ENCODE data around the gene SLC5A1.

Gene SLC5A1

DNA sequence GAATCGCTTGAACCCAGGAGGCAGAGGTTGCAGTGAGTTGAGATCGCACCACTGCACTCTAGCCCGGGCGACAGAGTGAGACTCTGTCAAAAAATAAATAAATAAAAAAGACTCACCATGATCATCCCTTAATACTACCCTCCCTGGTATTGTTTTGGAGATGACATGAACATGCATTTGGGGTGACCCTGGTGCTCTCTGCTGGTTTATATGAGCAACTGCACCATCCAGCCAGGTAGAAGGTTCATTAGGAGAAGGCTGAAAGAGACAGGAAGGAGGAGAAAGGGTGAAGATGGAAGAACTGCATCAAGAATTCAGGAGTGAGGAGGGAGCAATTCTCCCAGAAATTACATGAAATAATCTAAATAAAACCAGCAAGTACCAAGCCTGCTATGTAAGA, 37.8 kb downstream of the SLC5A1 start:
- Histone ChIP-seq H3K9me3 (ENCODE audit: control insufficient read depth in 1 of 2, low read length in 2 of 2) (no peaks in the 10 kb centered on the region), H3K27ac (ENCODE audit: low read depth, low read length) (no peak overlapping the region), H3K36me3 (ENCODE audit: control insufficient read depth in 1 of 2, insufficient read depth in 2 of 2, low read length in 2 of 2) (peaks cover 21 to 28% of the 10 kb centered on the region in 2 donors), H3K4me3 (ENCODE audit: low read depth in 1 of 2, low read length in 2 of 2) (no peak overlapping the region), H3K4me1 (ENCODE audit: control insufficient read depth in 1 of 2, insufficient read depth in 2 of 2, low read length in 2 of 2) (peaks cover 37 to 47% of the 10 kb centered on the region in 2 donors), H3K9ac (ENCODE audit: low read depth in 1 of 2, low read length in 2 of 2) (no peak overlapping the region), H3K27me3 (ENCODE audit: control insufficient read depth in 1 of 2, insufficient read depth in 2 of 2, low read length in 2 of 2) (no peaks in the 10 kb centered on the region)

DNA sequence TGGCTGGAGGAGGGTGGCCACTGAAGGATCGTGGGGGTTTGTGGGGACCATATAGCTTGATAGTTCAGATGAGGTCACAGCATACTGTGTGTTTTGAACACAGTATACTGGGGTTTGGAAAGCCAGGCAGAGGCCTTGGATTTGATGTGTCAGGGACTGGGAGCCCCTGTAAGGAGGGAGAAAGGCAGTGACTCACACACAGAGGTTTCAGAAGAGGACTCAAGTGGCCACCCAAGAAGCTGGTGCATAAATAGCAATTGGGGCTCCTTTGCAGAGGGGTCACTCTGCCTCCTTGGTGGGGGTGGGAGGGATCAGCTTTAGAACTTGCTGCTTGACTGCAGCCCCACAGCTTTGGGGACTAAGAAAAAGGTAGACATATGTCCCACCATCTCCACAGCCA, 39.3 kb downstream of the SLC5A1 start:
- peaks cover 24 to 32% of the 10 kb centered on the region in 2 donors for H3K4me1 ChIP-seq (ENCODE audit: control insufficient read depth in 1 of 2, insufficient read depth in 2 of 2, low read length in 2 of 2)
- H3K27me3 ChIP-seq (ENCODE audit: control insufficient read depth in 1 of 2, insufficient read depth in 2 of 2, low read length in 2 of 2) = no peaks in the 10 kb centered on the region
- H3K27ac ChIP-seq (ENCODE audit: low read depth, low read length) = no peak overlapping the region
- no peak overlapping the region for H3K4me3 ChIP-seq (ENCODE audit: low read depth in 1 of 2, low read length in 2 of 2)
- no peaks in the 10 kb centered on the region for H3K9me3 ChIP-seq (ENCODE audit: control insufficient read depth in 1 of 2, low read length in 2 of 2)
- peaks cover 21 to 33% of the 10 kb centered on the region in 2 donors for H3K36me3 ChIP-seq (ENCODE audit: control insufficient read depth in 1 of 2, insufficient read depth in 2 of 2, low read length in 2 of 2)
- H3K9ac ChIP-seq (ENCODE audit: low read depth in 1 of 2, low read length in 2 of 2) = no peak overlapping the region

DNA sequence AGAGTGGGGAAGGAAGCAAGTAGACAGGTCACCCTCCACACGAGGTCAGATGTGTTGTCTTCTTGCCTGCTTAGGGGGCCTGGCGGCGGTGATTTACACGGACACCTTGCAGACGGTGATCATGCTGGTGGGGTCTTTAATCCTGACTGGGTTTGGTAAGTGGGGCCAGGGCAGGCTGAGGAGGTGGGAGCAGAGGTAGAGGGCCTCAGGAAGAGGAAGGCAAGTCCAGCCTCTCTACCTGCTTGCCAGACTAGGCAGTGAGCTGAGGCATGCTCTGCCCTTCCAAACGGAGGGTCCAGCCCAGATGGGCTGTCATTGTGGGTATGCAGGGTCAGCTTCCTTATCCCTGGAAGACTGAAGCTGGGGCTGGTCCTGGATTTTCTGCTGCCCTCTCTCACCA, 39.9 kb downstream of the SLC5A1 start:
- Histone ChIP-seq H3K27me3 (ENCODE audit: control insufficient read depth in 1 of 2, insufficient read depth in 2 of 2, low read length in 2 of 2) (no peaks in the 10 kb centered on the region), H3K9me3 (ENCODE audit: control insufficient read depth in 1 of 2, low read length in 2 of 2) (no peaks in the 10 kb centered on the region), H3K36me3 (ENCODE audit: control insufficient read depth in 1 of 2, insufficient read depth in 2 of 2, low read length in 2 of 2) (peaks cover 21 to 36% of the 10 kb centered on the region in 2 donors), H3K4me1 (ENCODE audit: control insufficient read depth in 1 of 2, insufficient read depth in 2 of 2, low read length in 2 of 2) (peaks cover 21 to 36% of the 10 kb centered on the region in 2 donors), H3K27ac (ENCODE audit: low read depth, low read length) (no peak overlapping the region), H3K9ac (ENCODE audit: low read depth in 1 of 2, low read length in 2 of 2) (no peak overlapping the region), H3K4me3 (ENCODE audit: low read depth in 1 of 2, low read length in 2 of 2) (no peak overlapping the region)

DNA sequence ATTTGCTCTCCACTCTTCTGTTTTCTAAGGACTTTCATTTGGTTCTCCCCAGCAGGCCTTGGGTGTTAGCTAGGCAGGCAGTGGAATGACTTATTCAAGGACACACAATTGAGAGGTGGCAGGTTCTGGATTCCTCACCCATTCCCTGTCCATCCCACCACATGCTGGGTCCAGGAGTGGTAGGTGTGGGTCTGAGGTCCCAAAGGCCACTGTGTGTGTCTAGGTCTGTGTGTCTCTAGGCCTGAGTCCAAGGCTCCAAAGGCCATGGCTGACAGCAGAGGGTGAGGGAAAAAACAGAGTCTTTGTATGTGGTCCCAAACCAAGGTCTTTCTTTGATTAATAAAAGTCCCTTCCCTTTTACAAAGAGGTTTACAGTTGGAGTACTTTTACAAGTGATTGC, 40.8 kb downstream of the SLC5A1 start:
- Histone ChIP-seq H3K27me3 (ENCODE audit: control insufficient read depth in 1 of 2, insufficient read depth in 2 of 2, low read length in 2 of 2) (no peaks in the 10 kb centered on the region), H3K9ac (ENCODE audit: low read depth in 1 of 2, low read length in 2 of 2) (no peak overlapping the region), H3K27ac (ENCODE audit: low read depth, low read length) (no peak overlapping the region), H3K4me3 (ENCODE audit: low read depth in 1 of 2, low read length in 2 of 2) (no peak overlapping the region), H3K4me1 (ENCODE audit: control insufficient read depth in 1 of 2, insufficient read depth in 2 of 2, low read length in 2 of 2) (peaks cover 17 to 37% of the 10 kb centered on the region in 2 donors), H3K36me3 (ENCODE audit: control insufficient read depth in 1 of 2, insufficient read depth in 2 of 2, low read length in 2 of 2) (peaks cover 24 to 40% of the 10 kb centered on the region in 2 donors), H3K9me3 (ENCODE audit: control insufficient read depth in 1 of 2, low read length in 2 of 2) (no peaks in the 10 kb centered on the region)

DNA sequence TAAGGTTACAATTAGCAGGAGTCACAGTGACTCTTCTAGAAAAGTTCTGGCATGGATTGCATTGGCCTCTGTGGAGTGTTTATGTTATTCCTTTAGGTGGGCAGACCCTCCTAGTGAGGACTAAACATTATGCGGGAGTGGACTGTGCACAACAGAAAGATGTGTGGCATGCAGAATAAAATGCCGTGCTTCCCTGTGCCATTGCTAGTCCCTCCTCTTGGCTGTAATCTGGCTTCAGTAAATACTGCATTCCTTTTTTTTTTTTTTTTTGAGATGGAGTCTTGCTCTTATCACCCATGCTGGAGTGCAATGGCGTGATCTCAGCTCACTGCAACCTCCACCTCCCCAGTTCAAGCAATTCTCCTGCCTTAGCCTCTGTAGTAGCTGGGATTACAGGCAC, 45.0 kb downstream of the SLC5A1 start:
- no peak overlapping the region for H3K4me3 ChIP-seq (ENCODE audit: low read depth in 1 of 2, low read length in 2 of 2)
- H3K36me3 ChIP-seq (ENCODE audit: control insufficient read depth in 1 of 2, insufficient read depth in 2 of 2, low read length in 2 of 2) = peaks cover 21 to 36% of the 10 kb centered on the region in 2 donors
- H3K27me3 ChIP-seq (ENCODE audit: control insufficient read depth in 1 of 2, insufficient read depth in 2 of 2, low read length in 2 of 2) = no peaks in the 10 kb centered on the region
- H3K4me1 ChIP-seq (ENCODE audit: control insufficient read depth in 1 of 2, insufficient read depth in 2 of 2, low read length in 2 of 2) = peaks cover 1 to 6% of the 10 kb centered on the region in 2 donors
- no peaks in the 10 kb centered on the region for H3K9me3 ChIP-seq (ENCODE audit: control insufficient read depth in 1 of 2, low read length in 2 of 2)
- no peak overlapping the region for H3K27ac ChIP-seq (ENCODE audit: low read depth, low read length)
- no peak overlapping the region for H3K9ac ChIP-seq (ENCODE audit: low read depth in 1 of 2, low read length in 2 of 2)

DNA sequence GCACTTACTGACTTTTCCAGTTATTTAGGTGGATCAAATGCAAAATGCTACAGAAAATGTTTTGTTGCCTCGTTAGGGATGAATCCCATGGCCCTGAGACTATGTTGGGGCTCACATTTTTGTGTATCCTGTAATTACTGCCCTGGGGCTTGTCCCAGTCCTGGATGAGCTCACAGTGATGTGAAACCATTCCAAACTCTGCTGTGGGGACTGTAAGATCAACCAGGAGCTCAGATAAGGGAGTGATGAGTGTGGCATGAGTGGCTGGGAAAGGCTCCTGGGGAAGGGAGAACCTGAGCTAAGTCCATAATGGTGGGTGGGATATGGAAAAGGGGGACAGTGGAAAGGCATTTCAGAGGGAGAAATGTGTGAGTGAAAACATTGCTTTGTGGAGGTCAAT, 54.0 kb downstream of the SLC5A1 start:
- Histone ChIP-seq H3K36me3 (ENCODE audit: control insufficient read depth in 1 of 2, insufficient read depth in 2 of 2, low read length in 2 of 2) (peaks cover 34 to 70% of the 10 kb centered on the region in 2 donors), H3K9me3 (ENCODE audit: control insufficient read depth in 1 of 2, low read length in 2 of 2) (no peaks in the 10 kb centered on the region), H3K27me3 (ENCODE audit: control insufficient read depth in 1 of 2, insufficient read depth in 2 of 2, low read length in 2 of 2) (no peaks in the 10 kb centered on the region), H3K4me3 (ENCODE audit: low read depth in 1 of 2, low read length in 2 of 2) (no peak overlapping the region), H3K4me1 (ENCODE audit: control insufficient read depth in 1 of 2, insufficient read depth in 2 of 2, low read length in 2 of 2) (no peaks in the 10 kb centered on the region), H3K27ac (ENCODE audit: low read depth, low read length) (no peak overlapping the region), H3K9ac (ENCODE audit: low read depth in 1 of 2, low read length in 2 of 2) (no peak overlapping the region)

DNA sequence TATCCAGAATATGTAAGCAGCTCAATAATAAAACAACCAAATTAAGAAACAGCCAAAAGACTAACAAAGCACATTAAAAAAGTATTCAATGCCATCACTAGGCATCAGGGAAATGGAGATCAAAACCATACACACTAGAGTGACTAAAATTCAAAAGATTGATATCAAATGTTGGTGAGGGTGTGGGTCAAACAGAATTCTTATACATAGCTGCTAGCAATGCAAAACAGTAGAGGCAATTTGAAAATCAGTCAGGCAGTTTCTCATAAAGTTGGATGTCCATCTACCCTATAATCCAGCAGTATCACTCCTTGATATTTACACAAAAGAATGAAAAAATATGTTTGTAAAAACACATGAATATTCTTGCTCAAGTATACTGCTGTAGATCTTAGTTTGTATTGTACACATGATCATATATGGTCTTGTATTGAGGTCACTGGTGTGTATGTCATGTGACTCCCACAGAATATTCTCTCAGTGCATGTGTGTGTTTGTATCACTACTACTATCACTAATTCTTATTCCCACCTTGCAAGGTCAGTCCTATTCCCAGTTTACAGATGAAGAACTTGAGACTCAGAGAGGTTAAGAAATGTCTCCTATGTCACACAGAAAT, 54.9 kb downstream of the SLC5A1 start:
- Histone ChIP-seq H3K36me3 (ENCODE audit: control insufficient read depth in 1 of 2, insufficient read depth in 2 of 2, low read length in 2 of 2) (peaks cover 34 to 75% of the 10 kb centered on the region in 2 donors), H3K27ac (ENCODE audit: low read depth, low read length) (no peak overlapping the region), H3K4me1 (ENCODE audit: control insufficient read depth in 1 of 2, insufficient read depth in 2 of 2, low read length in 2 of 2) (no peaks in the 10 kb centered on the region), H3K27me3 (ENCODE audit: control insufficient read depth in 1 of 2, insufficient read depth in 2 of 2, low read length in 2 of 2) (no peaks in the 10 kb centered on the region), H3K4me3 (ENCODE audit: low read depth in 1 of 2, low read length in 2 of 2) (no peak overlapping the region), H3K9me3 (ENCODE audit: control insufficient read depth in 1 of 2, low read length in 2 of 2) (no peaks in the 10 kb centered on the region), H3K9ac (ENCODE audit: low read depth in 1 of 2, low read length in 2 of 2) (no peak overlapping the region)

DNA sequence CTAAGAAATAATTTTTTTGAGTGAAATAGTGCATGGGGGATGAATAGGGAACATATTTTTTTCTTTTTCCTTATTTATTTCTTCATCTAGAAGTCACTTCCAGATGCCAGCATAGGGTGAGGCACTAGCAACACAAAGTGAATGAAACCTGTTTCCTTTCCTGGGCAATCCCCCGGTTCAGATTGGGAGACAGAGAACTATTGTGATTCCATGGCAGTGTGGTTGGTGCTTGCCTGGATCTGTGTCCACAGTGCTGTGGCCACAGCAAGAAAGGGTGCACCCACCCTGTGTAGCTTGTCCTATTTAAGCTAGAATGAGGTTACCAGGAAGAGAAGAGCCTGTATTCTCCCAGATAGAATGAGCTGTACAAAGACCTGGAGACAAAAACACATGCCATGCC, 57.6 kb downstream of the SLC5A1 start:
- H3K9ac ChIP-seq (ENCODE audit: low read depth in 1 of 2, low read length in 2 of 2) = no peak overlapping the region
- no peaks in the 10 kb centered on the region for H3K4me1 ChIP-seq (ENCODE audit: control insufficient read depth in 1 of 2, insufficient read depth in 2 of 2, low read length in 2 of 2)
- peaks cover 44 to 86% of the 10 kb centered on the region in 2 donors for H3K36me3 ChIP-seq (ENCODE audit: control insufficient read depth in 1 of 2, insufficient read depth in 2 of 2, low read length in 2 of 2)
- H3K27ac ChIP-seq (ENCODE audit: low read depth, low read length) = no peak overlapping the region
- no peaks in the 10 kb centered on the region for H3K9me3 ChIP-seq (ENCODE audit: control insufficient read depth in 1 of 2, low read length in 2 of 2)
- H3K4me3 ChIP-seq (ENCODE audit: low read depth in 1 of 2, low read length in 2 of 2) = no peak overlapping the region
- H3K27me3 ChIP-seq (ENCODE audit: control insufficient read depth in 1 of 2, insufficient read depth in 2 of 2, low read length in 2 of 2) = no peaks in the 10 kb centered on the region

DNA sequence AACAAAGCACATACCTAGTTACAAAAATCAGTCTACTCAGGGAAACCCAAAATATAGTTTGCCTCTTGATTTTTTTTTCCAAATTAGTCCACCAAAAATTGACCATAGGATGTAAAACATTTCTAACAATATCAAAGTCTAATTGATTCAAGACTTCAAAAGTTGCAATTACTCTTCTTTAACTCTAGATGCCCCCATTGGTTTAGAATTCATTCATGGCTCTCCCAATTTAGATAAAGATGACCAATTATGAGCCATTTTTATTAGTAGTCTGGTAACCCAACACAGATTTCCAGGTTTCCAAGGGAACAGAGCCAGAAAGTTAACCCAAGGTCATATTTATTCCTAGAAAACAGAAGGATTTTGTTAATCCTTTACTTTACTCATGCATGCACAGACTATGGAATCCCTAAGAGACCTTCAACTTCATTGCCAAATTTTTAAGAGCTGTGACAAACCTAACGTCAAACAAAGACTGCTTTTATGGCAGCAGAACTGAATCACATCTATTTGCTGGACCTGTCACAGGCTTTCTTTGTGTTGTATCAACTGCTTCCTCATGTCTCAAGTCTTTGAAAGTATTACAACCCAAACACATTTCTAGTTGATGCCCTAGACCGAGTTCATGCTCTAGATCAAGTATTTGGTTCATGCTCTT, 60.7 kb downstream of the SLC5A1 start:
- Histone ChIP-seq H3K9me3 (ENCODE audit: control insufficient read depth in 1 of 2, low read length in 2 of 2) (no peaks in the 10 kb centered on the region), H3K4me3 (ENCODE audit: low read depth in 1 of 2, low read length in 2 of 2) (no peak overlapping the region), H3K9ac (ENCODE audit: low read depth in 1 of 2, low read length in 2 of 2) (no peak overlapping the region), H3K4me1 (ENCODE audit: control insufficient read depth in 1 of 2, insufficient read depth in 2 of 2, low read length in 2 of 2) (no peaks in the 10 kb centered on the region), H3K27ac (ENCODE audit: low read depth, low read length) (no peak overlapping the region), H3K27me3 (ENCODE audit: control insufficient read depth in 1 of 2, insufficient read depth in 2 of 2, low read length in 2 of 2) (no peaks in the 10 kb centered on the region), H3K36me3 (ENCODE audit: control insufficient read depth in 1 of 2, insufficient read depth in 2 of 2, low read length in 2 of 2) (peaks cover 34 to 80% of the 10 kb centered on the region in 2 donors)

DNA sequence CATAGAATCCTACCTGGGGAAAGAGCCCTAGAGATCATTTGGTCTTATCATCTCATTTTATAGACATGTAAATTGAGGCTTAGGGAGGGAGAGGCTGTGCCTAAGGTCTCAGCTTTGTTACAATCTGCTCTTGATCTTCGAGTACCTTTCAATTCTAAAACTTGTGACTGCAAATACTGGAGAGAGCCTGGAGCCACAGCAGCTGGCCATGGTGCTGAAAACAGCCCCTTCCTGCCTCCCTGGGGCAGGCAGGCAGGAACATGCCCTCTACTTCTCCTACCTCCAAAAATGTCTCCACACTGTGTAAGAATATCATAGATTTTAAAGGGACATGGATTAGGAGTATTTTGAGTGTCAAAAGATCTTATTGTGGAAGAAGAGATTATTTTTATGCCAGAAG, 63.9 kb downstream of the SLC5A1 start:
- Histone ChIP-seq H3K4me3 (ENCODE audit: low read depth in 1 of 2, low read length in 2 of 2) (no peak overlapping the region), H3K4me1 (ENCODE audit: control insufficient read depth in 1 of 2, insufficient read depth in 2 of 2, low read length in 2 of 2) (no peaks in the 10 kb centered on the region), H3K9me3 (ENCODE audit: control insufficient read depth in 1 of 2, low read length in 2 of 2) (no peaks in the 10 kb centered on the region), H3K27me3 (ENCODE audit: control insufficient read depth in 1 of 2, insufficient read depth in 2 of 2, low read length in 2 of 2) (no peaks in the 10 kb centered on the region), H3K9ac (ENCODE audit: low read depth in 1 of 2, low read length in 2 of 2) (no peak overlapping the region), H3K36me3 (ENCODE audit: control insufficient read depth in 1 of 2, insufficient read depth in 2 of 2, low read length in 2 of 2) (peaks cover 36 to 83% of the 10 kb centered on the region in 2 donors), H3K27ac (ENCODE audit: low read depth, low read length) (no peak overlapping the region)
